HG03060 (cell line): Measurements from ENCODE around the gene MTHFD1.

Source experiments
- ATAC-seq: cut with Tn5 transposase; IDR thresholded peaks from one replicate; pipeline ENCODE4 v1.9.1; 2021; ENCODE audit warnings: low read depth, moderate number of reproducible peaks; ENCODE audit not compliant: unreplicated experiment

MTHFD1 gene

GRCh38 chr14:64488590-64489099 lies 100.5 kb downstream of the MTHFD1 start:
- no peak for ATAC-seq

GRCh38 chr14:64491637-64492036 lies 103.5 kb downstream of the MTHFD1 start:
- no peak for ATAC-seq

- ATAC-seq: no peak
Measured at GRCh38 chr14:64493455-64493854, 105.3 kb downstream of the MTHFD1 start.

GRCh38 chr14:64495252-64495651 lies 107.1 kb downstream of the MTHFD1 start:
- ATAC-seq: no peak

- ATAC-seq: no peak
Measured at GRCh38 chr14:64496764-64497163, 108.6 kb downstream of the MTHFD1 start.

- no peak for ATAC-seq
Measured at GRCh38 chr14:64500088-64500487, 111.9 kb downstream of the MTHFD1 start.

- ATAC-seq: no peak
Measured at GRCh38 chr14:64501411-64502171, 113.4 kb downstream of the MTHFD1 start.

GRCh38 chr14:64502456-64502855 lies 114.3 kb downstream of the MTHFD1 start:
- no peak for ATAC-seq

GRCh38 chr14:64502887-64503433 lies 114.8 kb downstream of the MTHFD1 start:
- no peak for ATAC-seq

- ATAC-seq: peak; percentile 53
Measured at GRCh38 chr14:64503434-64504309, 115.5 kb downstream of the MTHFD1 start, which contains the start of gene ZBTB25. ZBTB25 (minus strand) TSS chr14:64503838; CDS start chr14:64490533, 13,305 bp downstream.

GRCh38 chr14:64504310-64504896 lies 116.2 kb downstream of the MTHFD1 start, which contains the start of gene ZBTB1:
ZBTB1 (plus strand) TSS chr14:64504770; CDS start chr14:64521505, 16,735 bp downstream.
- ATAC-seq: no peak

GRCh38 chr14:64504897-64505794 lies 117.0 kb downstream of the MTHFD1 start:
- no peak for ATAC-seq

- no peak for ATAC-seq
Measured at GRCh38 chr14:64506721-64507120, 118.6 kb downstream of the MTHFD1 start.

GRCh38 chr14:64507376-64508156 lies 119.4 kb downstream of the MTHFD1 start:
- ATAC-seq: no peak

- no peak for ATAC-seq
Measured at GRCh38 chr14:64508215-64508776, 120.1 kb downstream of the MTHFD1 start.

GRCh38 chr14:64509036-64509435 lies 120.9 kb downstream of the MTHFD1 start:
- ATAC-seq: no peak
